HCT116 (cell line): ENCODE measurements around the gene SLC39A10. TPM values are rescaled to one million over a fixed set of nuclear protein-coding genes. Genes with fewer than 3 reads are reported as not detected.

Experiments
- ATAC-seq: fragments of 200-7000 bp; cut with Tn5 transposase; 2 replicates; pipeline ENCODE4 v1.9.1; 2020; ENCODE audit warnings: mild to moderate bottlenecking, moderate library complexity
- BruUV-seq: library from RNA; stranded (reverse); fragments of 400-500 nt; replicated peaks from 2 replicates; lab custom pipeline; 2021; lab: Mats Ljungman, UMichigan
- CTCF ChIA-PET: fragments of 300-600 bp; sonication (Branson Sonifier 250); formaldehyde crosslinking; loops from one replicate; lab custom pipeline; 2021; ENCODE audit warnings: antibody characterized with exemption; lab: Charles Lee
- POLR2A ChIA-PET: fragments of 300-600, 350-600 bp; sonication (Branson Sonifier 250); formaldehyde crosslinking; loops from one replicate; lab custom pipeline; 2021; ENCODE audit warnings: antibody characterized with exemption; lab: Charles Lee
- RAD21 ChIA-PET, 2 experiments: fragments of 300-600 bp; sonication (Branson Sonifier 250); formaldehyde crosslinking; loops; one replicate each; lab custom pipeline; 2023; ENCODE audit warnings: low total read pairs in 2 of 2; ENCODE audit not compliant: uncharacterized antibody in 2 of 2, unreplicated experiment in 2 of 2, low non-redundant PET in 1 of 2; lab: Charles Lee
- DNase-seq: peaks from one replicate; pipeline ENCODE4 v3.0.0-alpha.2; 2010; ENCODE audit warnings: low read depth, low spot score
- H2AFZ ChIP-seq: fragments of 200-600 bp; shearing (Covaris generic), sonication (generic); 2 replicates; pipeline ENCODE4 v1.6.1; 2017; ENCODE audit warnings: low read depth, mixed run types, mixed read lengths, antibody characterized with exemption, low read length; ENCODE audit not compliant: poor library complexity, severe bottlenecking
- H3K27ac ChIP-seq: 2 replicates; pipeline ENCODE4 v1.5.1; 2012; ENCODE audit warnings: low read depth, low read length
- H3K27me3 ChIP-seq: fragments of 200-600 bp; sonication (generic); 2 replicates; pipeline ENCODE4 v1.6.1; 2016; ENCODE audit warnings: mixed run types, low read length, mixed read lengths; ENCODE audit not compliant: insufficient read depth
- H3K36me3 ChIP-seq, 2 experiments: fragments of 200-500 bp in 1 of 2; fragments of 200-600 bp in 1 of 2; sonication (Bioruptor generic) in 1 of 2; sonication (generic) in 1 of 2; 2 replicates each; pipeline versions ENCODE4 v1.5.1 to v1.6.1; 2014 to 2016; ENCODE audit warnings: low read length in 2 of 2, inconsistent platforms in 1 of 2, mixed read lengths in 1 of 2, mixed run types in 1 of 2; ENCODE audit not compliant: insufficient read depth in 2 of 2, control insufficient read depth in 1 of 2
- H3K4me1 ChIP-seq, 2 experiments: fragments of 200-600 bp in 1 of 2; sonication (generic) in 1 of 2; 2 replicates each; pipeline versions ENCODE4 v1.5.1 to v1.6.1; 2012 to 2017; ENCODE audit warnings: low read length in 2 of 2, inconsistent platforms in 1 of 2, mild to moderate bottlenecking in 1 of 2, mixed read lengths in 1 of 2, mixed run types in 1 of 2, moderate library complexity in 1 of 2; ENCODE audit not compliant: insufficient read depth in 2 of 2, control insufficient read depth in 1 of 2
- H3K4me2 ChIP-seq: fragments of 200-600 bp; sonication (generic); 2 replicates; pipeline ENCODE4 v1.6.1; 2017; ENCODE audit warnings: mixed run types, low read length, mixed read lengths
- H3K4me3 ChIP-seq, 2 experiments: fragments of 200-600 bp in 1 of 2; sonication (generic) in 1 of 2; replicated peaks in 1 of 2; 2 replicates each; pipeline ENCODE4 v1.5.1; 2011 to 2016; ENCODE audit warnings: low read length in 2 of 2, control low read depth in 1 of 2, low read depth in 1 of 2, mild to moderate bottlenecking in 1 of 2, mixed read lengths in 1 of 2, mixed run types in 1 of 2
- H3K79me2 ChIP-seq: fragments of 200-600 bp; sonication (generic); 2 replicates; pipeline ENCODE4 v1.6.1; 2017; ENCODE audit warnings: mild to moderate bottlenecking, mixed run types, low read length, moderate library complexity, mixed read lengths; ENCODE audit not compliant: insufficient read depth
- H3K9ac ChIP-seq: fragments of 200-600 bp; sonication (generic); 2 replicates; pipeline ENCODE4 v1.6.1; 2016; ENCODE audit warnings: low read length, mixed read lengths
- H3K9me2 ChIP-seq: fragments of 200-600 bp; sonication (generic), shearing (Covaris generic); 2 replicates; pipeline ENCODE4 v1.6.1; 2017; ENCODE audit warnings: mixed run types, mild to moderate bottlenecking, moderate library complexity; ENCODE audit not compliant: insufficient read depth
- H3K9me3 ChIP-seq, 2 experiments: fragments of 200-500 bp in 1 of 2; fragments of 200-600 bp in 1 of 2; sonication (Bioruptor generic) in 1 of 2; sonication (generic) in 1 of 2; 2 replicates each; pipeline ENCODE4 v1.6.1; 2014 to 2017; ENCODE audit warnings: low read length in 2 of 2, mixed read lengths in 2 of 2, inconsistent platforms in 1 of 2, low read depth in 1 of 2, mild to moderate bottlenecking in 1 of 2, mixed run types in 1 of 2, moderate library complexity in 1 of 2; ENCODE audit not compliant: control insufficient read depth in 1 of 2, insufficient read depth in 1 of 2
- H4K20me1 ChIP-seq: fragments of 200-600 bp; sonication (generic), shearing (Covaris generic); 2 replicates; pipeline ENCODE4 v1.6.1; 2017; ENCODE audit warnings: mixed run types, mild to moderate bottlenecking, moderate library complexity; ENCODE audit not compliant: insufficient read depth
- CEBPB ChIP-seq: IDR thresholded peaks from 2 replicates; pipeline ENCODE4 v1.6.1; 2012; ENCODE audit warnings: low read depth
- EGR1 ChIP-seq: IDR thresholded peaks from 2 replicates; pipeline ENCODE4 v1.6.1; 2012; ENCODE audit warnings: low read depth
- ELF1 ChIP-seq: IDR thresholded peaks from 2 replicates; pipeline ENCODE4 v1.6.1; 2012; ENCODE audit warnings: low read depth, borderline replicate concordance
- EZH2phosphoT487 ChIP-seq: fragments of 200-600 bp; IDR thresholded peaks from 2 replicates; pipeline ENCODE4 v1.6.1; 2018; ENCODE audit warnings: antibody characterized with exemption, borderline replicate concordance
- FOSL1 ChIP-seq: IDR thresholded peaks from 2 replicates; pipeline ENCODE4 v1.6.1; 2012; ENCODE audit warnings: low read depth
- JUND ChIP-seq: IDR thresholded peaks from 2 replicates; pipeline ENCODE4 v1.6.1; 2012
- RAD21 ChIP-seq: IDR thresholded peaks from 2 replicates; pipeline ENCODE4 v1.6.1; 2012; ENCODE audit warnings: low read depth, mild to moderate bottlenecking
- SIN3A ChIP-seq: IDR thresholded peaks from 2 replicates; pipeline ENCODE4 v1.6.1; 2012; ENCODE audit warnings: low read depth
- SRF ChIP-seq: IDR thresholded peaks from 2 replicates; pipeline ENCODE4 v1.6.1; 2012; ENCODE audit warnings: low read depth
- TCF7L2 ChIP-seq: IDR thresholded peaks from 2 replicates; pipeline ENCODE4 v1.7.0; 2011; ENCODE audit warnings: borderline replicate concordance, inconsistent platforms; ENCODE audit not compliant: insufficient read depth, insufficient read length; ENCODE audit errors: extremely low read depth
- YY1 ChIP-seq: IDR thresholded peaks from 2 replicates; pipeline ENCODE4 v1.6.1; 2011; ENCODE audit warnings: low read length, low read depth, moderate library complexity, mild to moderate bottlenecking; ENCODE audit not compliant: insufficient replicate concordance; ENCODE audit errors: extremely low read depth
- ZFX ChIP-seq: fragments of 450-650 bp; IDR thresholded peaks from 2 replicates; pipeline ENCODE4 v1.6.1; 2017
- ZNF274 ChIP-seq: fragments of 200-500 bp; sonication (Bioruptor generic); IDR thresholded peaks from 2 replicates; pipeline ENCODE4 v1.6.1; 2014; ENCODE audit warnings: mild to moderate bottlenecking, low read depth, low read length, inconsistent platforms
- intact Hi-C: fragments of 100-400 bp; cut with micrococcal nuclease; formaldehyde crosslinking; loops from 2 replicates; pipeline ENCODE4 v1.10.0; 2022
- total RNA-seq: library from RNA; stranded (reverse); gene quantifications from one replicate; pipeline ENCODE4 v1.2.1, GENCODE V29; 2021; ENCODE audit not compliant: unreplicated experiment
- TF ChIP-seq, protein P1 (sequence below): IDR thresholded peaks from 2 replicates; pipeline ENCODE4 v1.6.1; 2012
- TF ChIP-seq, protein P2 (sequence below): IDR thresholded peaks from 2 replicates; pipeline ENCODE4 v1.6.1; 2011; ENCODE audit warnings: mild to moderate bottlenecking, low read length, moderate library complexity; ENCODE audit not compliant: insufficient replicate concordance; ENCODE audit errors: extremely low read depth
- TF ChIP-seq, protein P3 (sequence below), 3 experiments: fragments of 200-600 bp in 1 of 3; sonication (generic) in 1 of 3; IDR thresholded peaks in 2 of 3; conservative IDR thresholded peaks in 1 of 3; 2 replicates each; pipeline ENCODE4 v1.5.1; 2012 to 2017; ENCODE audit warnings: low read depth in 2 of 3, low read length in 2 of 3, antibody characterized with exemption in 1 of 3, borderline replicate concordance in 1 of 3, control low read depth in 1 of 3, mild to moderate bottlenecking in 1 of 3, mixed read lengths in 1 of 3, mixed run types in 1 of 3, moderate library complexity in 1 of 3; ENCODE audit not compliant: insufficient read depth in 1 of 3

Gene SLC39A10
- total RNA-seq, 1 experiment from 2014 or later = 59.0 TPM

DNA sequence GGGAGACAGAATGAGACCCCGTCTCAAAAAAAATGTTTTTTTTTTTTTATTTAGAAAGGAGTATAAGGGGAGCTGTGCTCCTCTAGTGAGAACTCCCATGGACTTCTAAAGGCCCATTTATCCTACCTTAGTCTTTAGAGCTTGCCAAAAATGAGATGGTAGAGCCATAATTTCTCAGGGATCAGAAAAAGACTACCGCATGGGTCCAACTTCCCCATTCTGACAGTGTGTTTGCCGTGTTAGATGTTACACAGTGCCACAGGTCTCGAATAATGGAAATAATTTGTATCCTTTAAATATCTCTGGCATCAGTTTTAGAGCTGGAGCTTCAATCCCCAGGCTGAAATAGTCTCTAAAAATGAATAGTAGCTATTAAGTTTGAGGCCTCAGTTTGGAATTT, 6.0 kb upstream of the SLC39A10 start:
- Histone ChIP-seq H3K27me3 (no peaks in the 10 kb centered on the region), H3K79me2 (no peaks in the 10 kb centered on the region), H3K9ac (no peak overlapping the region), H3K4me1 (peaks cover 0 to 1% of the 10 kb centered on the region in 2 experiments; a peak in 2 of 4 replicates), H2AFZ (no peak overlapping the region), H3K9me2 (no peaks in the 10 kb centered on the region), H3K36me3 (no peaks in the 10 kb centered on the region), H3K4me3 (no peak overlapping the region), H3K9me3 (no peaks in the 10 kb centered on the region), H4K20me1 (no peaks in the 10 kb centered on the region), H3K4me2 (no peak overlapping the region), H3K27ac (no peak overlapping the region)
- CTCF ChIA-PET = interaction anchor here (0.7 to 1.4 kb wide), 2 partner anchors 9 to 152 kb away, joined by 3 to 5 read pairs; no protein-coding TSS in a partner anchor
- RAD21 ChIA-PET = no interaction called here
- POLR2A ChIA-PET = no interaction called here
- no peak for TF ChIP-seq TCF7L2
- TF ChIP-seq, protein P1, sequence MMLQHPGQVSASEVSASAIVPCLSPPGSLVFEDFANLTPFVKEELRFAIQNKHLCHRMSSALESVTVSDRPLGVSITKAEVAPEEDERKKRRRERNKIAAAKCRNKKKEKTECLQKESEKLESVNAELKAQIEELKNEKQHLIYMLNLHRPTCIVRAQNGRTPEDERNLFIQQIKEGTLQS = no peak
- TF ChIP-seq ZFX = no peak
- TF ChIP-seq, protein P2, sequence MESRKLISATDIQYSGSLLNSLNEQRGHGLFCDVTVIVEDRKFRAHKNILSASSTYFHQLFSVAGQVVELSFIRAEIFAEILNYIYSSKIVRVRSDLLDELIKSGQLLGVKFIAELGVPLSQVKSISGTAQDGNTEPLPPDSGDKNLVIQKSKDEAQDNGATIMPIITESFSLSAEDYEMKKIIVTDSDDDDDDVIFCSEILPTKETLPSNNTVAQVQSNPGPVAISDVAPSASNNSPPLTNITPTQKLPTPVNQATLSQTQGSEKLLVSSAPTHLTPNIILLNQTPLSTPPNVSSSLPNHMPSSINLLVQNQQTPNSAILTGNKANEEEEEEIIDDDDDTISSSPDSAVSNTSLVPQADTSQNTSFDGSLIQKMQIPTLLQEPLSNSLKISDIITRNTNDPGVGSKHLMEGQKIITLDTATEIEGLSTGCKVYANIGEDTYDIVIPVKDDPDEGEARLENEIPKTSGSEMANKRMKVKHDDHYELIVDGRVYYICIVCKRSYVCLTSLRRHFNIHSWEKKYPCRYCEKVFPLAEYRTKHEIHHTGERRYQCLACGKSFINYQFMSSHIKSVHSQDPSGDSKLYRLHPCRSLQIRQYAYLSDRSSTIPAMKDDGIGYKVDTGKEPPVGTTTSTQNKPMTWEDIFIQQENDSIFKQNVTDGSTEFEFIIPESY = no peak
- no peak for TF ChIP-seq JUND
- no peak for TF ChIP-seq EGR1
- TF ChIP-seq EZH2phosphoT487 = no peak
- TF ChIP-seq RAD21 = no peak
- no peak for DNase-seq
- BruUV-seq = no TSS peak
- intact Hi-C loops = no loop called here
- no peak for ATAC-seq

DNA sequence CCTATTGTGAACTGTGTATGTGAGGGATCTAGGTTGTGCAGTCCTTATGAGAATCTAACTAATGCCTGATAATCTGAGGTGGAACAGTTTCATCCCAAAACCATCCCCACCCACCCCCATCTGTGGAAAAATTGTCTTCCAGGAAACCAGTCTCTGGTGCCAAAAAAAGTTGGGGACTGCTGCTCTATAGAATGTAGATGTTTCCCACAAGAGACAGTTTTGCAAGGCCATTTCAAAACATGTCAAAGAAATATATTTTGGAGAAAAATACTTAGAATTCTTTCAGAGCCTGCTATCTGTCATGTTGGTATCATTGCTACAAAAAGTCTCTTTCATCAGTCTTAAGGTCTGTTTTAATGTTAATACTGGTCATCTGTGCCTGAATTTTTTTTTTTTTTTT, 4.1 kb upstream of the SLC39A10 start:
- DNase-seq (no peak), ATAC-seq (no peak)
- ChIA-PET POLR2A (no interaction called here), CTCF (no interaction called here), RAD21 (no interaction called here)
- Histone ChIP-seq H3K27ac (no peak overlapping the region), H2AFZ (no peak overlapping the region), H3K79me2 (peaks cover 4% of the 10 kb centered on the region; the same call in 1 of the 2 replicates), H3K4me2 (no peak overlapping the region), H3K9ac (no peak overlapping the region), H3K27me3 (no peaks in the 10 kb centered on the region), H3K4me1 (peaks cover 3 to 8% of the 10 kb centered on the region in 2 experiments; a peak in 3 of 4 replicates), H3K36me3 (no peaks in the 10 kb centered on the region), H3K4me3 (no peak overlapping the region), H3K9me2 (no peaks in the 10 kb centered on the region), H3K9me3 (no peaks in the 10 kb centered on the region), H4K20me1 (no peaks in the 10 kb centered on the region)
- TF ChIP-seq TCF7L2 (no peak), FOSL1 (no peak), CEBPB (no peak), ZNF274 (no peak), SRF (no peak), RAD21 (no peak), EGR1 (no peak), SIN3A (no peak), ELF1 (no peak), YY1 (no peak)
- TF ChIP-seq, protein P3, sequence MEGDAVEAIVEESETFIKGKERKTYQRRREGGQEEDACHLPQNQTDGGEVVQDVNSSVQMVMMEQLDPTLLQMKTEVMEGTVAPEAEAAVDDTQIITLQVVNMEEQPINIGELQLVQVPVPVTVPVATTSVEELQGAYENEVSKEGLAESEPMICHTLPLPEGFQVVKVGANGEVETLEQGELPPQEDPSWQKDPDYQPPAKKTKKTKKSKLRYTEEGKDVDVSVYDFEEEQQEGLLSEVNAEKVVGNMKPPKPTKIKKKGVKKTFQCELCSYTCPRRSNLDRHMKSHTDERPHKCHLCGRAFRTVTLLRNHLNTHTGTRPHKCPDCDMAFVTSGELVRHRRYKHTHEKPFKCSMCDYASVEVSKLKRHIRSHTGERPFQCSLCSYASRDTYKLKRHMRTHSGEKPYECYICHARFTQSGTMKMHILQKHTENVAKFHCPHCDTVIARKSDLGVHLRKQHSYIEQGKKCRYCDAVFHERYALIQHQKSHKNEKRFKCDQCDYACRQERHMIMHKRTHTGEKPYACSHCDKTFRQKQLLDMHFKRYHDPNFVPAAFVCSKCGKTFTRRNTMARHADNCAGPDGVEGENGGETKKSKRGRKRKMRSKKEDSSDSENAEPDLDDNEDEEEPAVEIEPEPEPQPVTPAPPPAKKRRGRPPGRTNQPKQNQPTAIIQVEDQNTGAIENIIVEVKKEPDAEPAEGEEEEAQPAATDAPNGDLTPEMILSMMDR (IDR thresholded peaks at IDR 0.05 in 2 of 3, conservative IDR thresholded peaks at IDR 0.05 in 1 of 3; ENCODE audit: borderline replicate concordance in 1 of 3, insufficient read depth in 1 of 3, low read depth in 2 of 3, low read length in 2 of 3) = no peak
- intact Hi-C loops = no loop called here
- no TSS peak for BruUV-seq
